Gastroesophageal sphincter (tissue), 3 donors: ENCODE results near the gene CACNG4.

Experiments
- CTCF ChIP-seq, 4 experiments: fragments of 200-600 bp in 2 of 4; fragments of 450-650 bp in 2 of 4; sonication (generic) in 1 of 4; IDR thresholded peaks; one replicate each; pipeline ENCODE4 v1.5.1; 2017 to 2019; ENCODE audit warnings: antibody characterized with exemption in 4 of 4, mild to moderate bottlenecking in 2 of 4, moderate library complexity in 2 of 4
- EP300 ChIP-seq: sonication (generic); formaldehyde crosslinking; IDR thresholded peaks from one replicate; pipeline ENCODE4 v1.6.1; 2017; ENCODE audit warnings: antibody characterized with exemption, mild to moderate bottlenecking
- POLR2A ChIP-seq, 2 donors: fragments of 450-650 bp; IDR thresholded peaks; one replicate each; pipeline ENCODE4 v1.6.1; 2017; ENCODE audit warnings: antibody characterized with exemption in 2 of 2, mild to moderate bottlenecking in 2 of 2, moderate library complexity in 1 of 2
- POLR2AphosphoS5 ChIP-seq: sonication (generic); formaldehyde crosslinking; IDR thresholded peaks from one replicate; pipeline ENCODE4 v1.6.1; 2017; ENCODE audit warnings: antibody characterized with exemption

GRCh38 chr17:66971730-66972441 is 7.4 kb downstream of the CACNG4 start:
- TF ChIP-seq CTCF (IDR thresholded peaks at IDR 0.05): no peak
- TF ChIP-seq POLR2A (IDR thresholded peaks at IDR 0.05): no peak
- TF ChIP-seq POLR2AphosphoS5: no peak
- no peak for TF ChIP-seq EP300
